ENCODE results near the gene SMIM44. TPM values are rescaled to one million over a fixed set of nuclear protein-coding genes. Genes with fewer than 3 reads are reported as not detected.

Gene SMIM44
- total and polyA plus RNA-seq, 2 donors (not counting 1 experiment from before 2014, with no cell fraction given) = not detected

DNA sequence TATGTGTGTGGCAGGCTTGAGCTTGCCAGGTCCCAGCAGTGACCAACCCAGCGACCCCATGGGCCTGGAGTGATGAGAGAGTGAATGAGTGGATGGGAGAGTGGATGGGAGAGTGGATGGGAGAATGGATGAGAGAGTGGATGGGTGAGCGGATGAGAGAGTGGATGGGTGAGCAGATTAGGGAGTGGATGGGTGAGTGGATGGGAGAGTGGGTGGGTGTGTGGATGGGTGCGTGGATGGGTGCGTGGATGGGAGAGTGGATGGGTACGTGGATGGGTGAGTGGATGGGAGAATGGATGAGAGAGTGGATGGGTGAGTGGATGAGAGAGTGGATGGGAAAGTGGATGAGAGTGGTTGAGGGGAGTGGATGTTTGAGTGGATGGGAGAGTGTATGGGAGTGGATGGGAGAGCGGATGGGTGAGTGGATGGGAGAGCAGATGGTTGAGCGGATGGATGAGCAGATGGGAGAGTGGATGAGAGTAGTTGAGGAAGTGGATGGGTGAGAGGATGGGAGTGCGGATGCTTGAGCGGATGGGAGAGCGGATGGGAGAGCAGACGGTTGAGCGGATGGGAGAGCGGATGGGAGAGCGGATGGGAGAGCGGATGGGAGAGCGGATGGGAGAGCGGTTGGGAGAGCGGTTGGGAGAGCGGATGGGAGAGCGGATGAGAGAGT is 45.4 kb upstream of the SMIM44 start:
- H3K27ac Mint-ChIP-seq = no peak overlapping the region
- no peaks in the 10 kb centered on the region for H3K27me3 Mint-ChIP-seq
- no peaks in the 10 kb centered on the region for H3K9me3 Mint-ChIP-seq (ENCODE audit: insufficient read depth)
- CTCF ChIA-PET = no interaction called here
- 98% methylated on average over 20 of the region's 20 CpGs for WGBS (ENCODE audit: insufficient coverage)
- Histone ChIP-seq H3K79me2 (ENCODE audit: control insufficient read depth, insufficient read depth, low read length) (peaks cover 29% of the 10 kb centered on the region), H2AFZ (ENCODE audit: insufficient read depth, low read depth, low read length, poor library complexity, severe bottlenecking) (no peak overlapping the region), H3K27ac (ENCODE audit: low read length in 2 of 2) (peak overlapping the region in 1 of 2 donors; percentile 15), H3K4me3 (ENCODE audit: control extremely low read depth in 1 of 5, extremely low read depth in 1 of 5, insufficient read depth in 1 of 5, low read depth in 2 of 5, low read length in 4 of 5) (no peak overlapping the region), H3K36me3 (replicated peaks in 1 of 2; ENCODE audit: control extremely low read depth in 1 of 2, control insufficient read depth in 1 of 2, extremely low read depth in 1 of 2, insufficient read depth in 2 of 2, low read length in 1 of 2) (peaks cover 0 to 69% of the 10 kb centered on the region in 2 experiments), H3K4me2 (replicated peaks; ENCODE audit: low read depth, low read length, poor library complexity, severe bottlenecking) (no peak overlapping the region), H3K27me3 (replicated peaks in 1 of 4; ENCODE audit: control extremely low read depth in 1 of 4, control insufficient read depth in 3 of 4, insufficient read depth in 4 of 4, low read length in 3 of 4) (no peaks in the 10 kb centered on the region), H4K20me1 (ENCODE audit: control insufficient read depth, insufficient read depth, low read length, poor library complexity, severe bottlenecking) (peaks cover 52% of the 10 kb centered on the region), H3K4me1 (ENCODE audit: control insufficient read depth in 2 of 2, insufficient read depth in 2 of 2, low read length in 2 of 2) (no peaks in the 10 kb centered on the region), H3K9ac (ENCODE audit: low read length) (no peak overlapping the region), H3K9me3 (ENCODE audit: control extremely low read depth in 1 of 3, control insufficient read depth in 2 of 3, insufficient read depth in 1 of 3, low read length in 2 of 3) (no peaks in the 10 kb centered on the region)
- DNase-seq = no peak
- POLR2A ChIA-PET = no interaction called here
- H3K4me3 Mint-ChIP-seq = no peak overlapping the region
- no peak for ATAC-seq (ENCODE audit: low read depth)
- no peaks in the 10 kb centered on the region for H3K4me1 Mint-ChIP-seq
- TF ChIP-seq EZH2 (IDR thresholded peaks at IDR 0.05; ENCODE audit: borderline replicate concordance, insufficient read depth, low read depth, low read length, poor library complexity, severe bottlenecking) (no peak), CTCF (IDR thresholded peaks at IDR 0.05) (no peak)
- intact Hi-C loops (cut with micrococcal nuclease) = no loop called here

GRCh38 chr19:3528080-3528479 is 44.8 kb upstream of the SMIM44 start:
- Histone ChIP-seq H3K27me3 (replicated peaks in 1 of 4; ENCODE audit: control extremely low read depth in 1 of 4, control insufficient read depth in 3 of 4, insufficient read depth in 4 of 4, low read length in 3 of 4) (no peaks in the 10 kb centered on the region), H3K4me3 (ENCODE audit: control extremely low read depth in 1 of 5, extremely low read depth in 1 of 5, insufficient read depth in 1 of 5, low read depth in 2 of 5, low read length in 4 of 5) (no peak overlapping the region), H4K20me1 (ENCODE audit: control insufficient read depth, insufficient read depth, low read length, poor library complexity, severe bottlenecking) (peaks cover 58% of the 10 kb centered on the region), H2AFZ (ENCODE audit: insufficient read depth, low read depth, low read length, poor library complexity, severe bottlenecking) (no peak overlapping the region), H3K9ac (ENCODE audit: low read length) (no peak overlapping the region), H3K27ac (ENCODE audit: low read length in 2 of 2) (no peak overlapping the region), H3K4me1 (ENCODE audit: control insufficient read depth in 2 of 2, insufficient read depth in 2 of 2, low read length in 2 of 2) (no peaks in the 10 kb centered on the region), H3K4me2 (replicated peaks; ENCODE audit: low read depth, low read length, poor library complexity, severe bottlenecking) (no peak overlapping the region), H3K9me3 (ENCODE audit: control extremely low read depth in 1 of 3, control insufficient read depth in 2 of 3, insufficient read depth in 1 of 3, low read length in 2 of 3) (no peaks in the 10 kb centered on the region), H3K36me3 (replicated peaks in 1 of 2; ENCODE audit: control extremely low read depth in 1 of 2, control insufficient read depth in 1 of 2, extremely low read depth in 1 of 2, insufficient read depth in 2 of 2, low read length in 1 of 2) (peaks cover 0 to 70% of the 10 kb centered on the region in 2 experiments), H3K79me2 (ENCODE audit: control insufficient read depth, insufficient read depth, low read length) (peaks cover 34% of the 10 kb centered on the region)
- no peak for ATAC-seq (ENCODE audit: low read depth)
- intact Hi-C loops (cut with micrococcal nuclease) = no loop called here
- no peak for DNase-seq
- H3K9me3 Mint-ChIP-seq (ENCODE audit: insufficient read depth) = no peaks in the 10 kb centered on the region
- over 99% methylated on average over 14 of the region's 14 CpGs for WGBS (ENCODE audit: insufficient coverage)
- H3K4me1 Mint-ChIP-seq = no peaks in the 10 kb centered on the region
- H3K4me3 Mint-ChIP-seq = no peak overlapping the region
- no peaks in the 10 kb centered on the region for H3K27me3 Mint-ChIP-seq
- TF ChIP-seq CTCF (IDR thresholded peaks at IDR 0.05) = no peak
- no peak for TF ChIP-seq EZH2 (IDR thresholded peaks at IDR 0.05; ENCODE audit: borderline replicate concordance, insufficient read depth, low read depth, low read length, poor library complexity, severe bottlenecking)
- no peak overlapping the region for H3K27ac Mint-ChIP-seq
- ChIA-PET POLR2A (no interaction called here), CTCF (no interaction called here)

Data from B cell (primary cell).